OCI-LY3 (cell line): Measurements from ENCODE around the gene BTBD7.
A peak's percentile ranks its signal among the peaks of the same experiment; 100 is the strongest.

ENCODE experiments used
- H2AFZ ChIP-seq: fragments of 200-600, 300-600 bp; shearing (Covaris generic); 2 replicates; pipeline ENCODE4 v1.6.0; 2014; ENCODE audit warnings: antibody characterized with exemption, low read depth, low read length
- H3K27ac ChIP-seq: fragments of 200-600, 300-600 bp; sonication (generic); 2 replicates; pipeline ENCODE4 v1.5.1; 2014; ENCODE audit warnings: mild to moderate bottlenecking, low read length, moderate library complexity, mixed read lengths
- H3K27me3 ChIP-seq: fragments of 200-600, 300-600 bp; sonication (generic); 2 replicates; pipeline ENCODE4 v1.6.1; 2014; ENCODE audit warnings: low read depth, low read length, mixed read lengths
- H3K36me3 ChIP-seq: fragments of 200-600, 300-600 bp; sonication (generic); replicated peaks from 2 replicates; pipeline ENCODE3; 2014; ENCODE audit warnings: low read depth, low read length, mixed read lengths
- H3K4me1 ChIP-seq: fragments of 300-600, 200-600 bp; sonication (generic); 2 replicates; pipeline ENCODE4 v1.6.1; 2014; ENCODE audit warnings: low read length, mixed read lengths
- H3K4me2 ChIP-seq: fragments of 200-600, 300-600 bp; sonication (generic); 2 replicates; pipeline ENCODE4 v1.6.1; 2014; ENCODE audit warnings: low read length, mixed read lengths
- H3K4me3 ChIP-seq: fragments of 300-600, 200-600 bp; sonication (generic); 2 replicates; pipeline ENCODE4 v1.5.1; 2014; ENCODE audit warnings: antibody characterized with exemption, mild to moderate bottlenecking, low read length, moderate library complexity
- H3K79me2 ChIP-seq: fragments of 300-600, 200-600 bp; shearing (Covaris generic); 2 replicates; pipeline ENCODE4 v1.6.1; 2014; ENCODE audit warnings: mild to moderate bottlenecking, low read length, mixed read lengths
- H3K9ac ChIP-seq: fragments of 300-600, 200-600 bp; shearing (Covaris generic); 2 replicates; pipeline ENCODE4 v1.6.0; 2014; ENCODE audit warnings: mild to moderate bottlenecking, low read length, moderate library complexity
- H3K9me3 ChIP-seq: fragments of 200-600, 300-600 bp; shearing (Covaris generic); 2 replicates; pipeline ENCODE4 v1.6.1; 2014; ENCODE audit warnings: low read length, mixed read lengths; ENCODE audit not compliant: insufficient read depth
- H4K20me1 ChIP-seq: fragments of 200-600, 300-600 bp; sonication (generic); 2 replicates; pipeline ENCODE4 v1.6.1; 2016; ENCODE audit warnings: low read length, mixed read lengths; ENCODE audit not compliant: insufficient read depth
- EZH2phosphoT487 ChIP-seq: fragments of 200-600 bp; shearing (Covaris generic); IDR thresholded peaks from 2 replicates; pipeline ENCODE4 v1.6.1; 2018; ENCODE audit warnings: antibody characterized with exemption, mixed run types, low read depth
- TF ChIP-seq, protein P1 (sequence below): fragments of 200-600, 300-600 bp; sonication (generic); IDR thresholded peaks from 2 replicates; pipeline ENCODE4 v1.5.1; 2014; ENCODE audit warnings: antibody characterized with exemption, low read length, low read depth

The BTBD7 gene

DNA sequence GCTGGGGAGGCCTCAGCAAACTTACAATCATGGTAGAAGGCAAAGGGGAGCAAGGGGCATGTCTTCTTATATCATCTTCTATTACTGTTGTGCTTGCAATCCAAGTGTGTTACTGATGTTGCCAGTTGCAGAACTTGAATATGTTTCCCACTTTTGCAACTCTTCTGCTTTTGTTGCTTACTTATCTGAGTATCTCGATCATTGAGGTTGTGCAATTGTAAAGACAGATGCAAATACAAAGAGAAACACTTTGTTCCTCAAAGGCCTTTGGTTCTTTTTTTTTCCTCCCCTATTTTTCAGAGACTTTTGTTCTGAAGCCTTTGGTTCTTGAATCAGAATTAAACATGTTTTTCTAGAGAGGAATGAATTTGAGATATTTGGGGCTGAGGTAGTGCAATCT, 10.4 kb upstream of the BTBD7 start:
- Histone ChIP-seq H3K4me3 (no peak overlapping the region), H3K9ac (no peak overlapping the region), H3K36me3 (peaks cover 2% of the 10 kb centered on the region), H4K20me1 (no peaks in the 10 kb centered on the region), H3K27ac (no peak overlapping the region), H3K4me1 (no peaks in the 10 kb centered on the region), H2AFZ (no peak overlapping the region), H3K79me2 (no peaks in the 10 kb centered on the region), H3K9me3 (peaks cover 7% of the 10 kb centered on the region; the same call in 1 of the 2 replicates), H3K27me3 (no peaks in the 10 kb centered on the region), H3K4me2 (no peak overlapping the region)
- no peak for TF ChIP-seq EZH2phosphoT487
- TF ChIP-seq, protein P1, sequence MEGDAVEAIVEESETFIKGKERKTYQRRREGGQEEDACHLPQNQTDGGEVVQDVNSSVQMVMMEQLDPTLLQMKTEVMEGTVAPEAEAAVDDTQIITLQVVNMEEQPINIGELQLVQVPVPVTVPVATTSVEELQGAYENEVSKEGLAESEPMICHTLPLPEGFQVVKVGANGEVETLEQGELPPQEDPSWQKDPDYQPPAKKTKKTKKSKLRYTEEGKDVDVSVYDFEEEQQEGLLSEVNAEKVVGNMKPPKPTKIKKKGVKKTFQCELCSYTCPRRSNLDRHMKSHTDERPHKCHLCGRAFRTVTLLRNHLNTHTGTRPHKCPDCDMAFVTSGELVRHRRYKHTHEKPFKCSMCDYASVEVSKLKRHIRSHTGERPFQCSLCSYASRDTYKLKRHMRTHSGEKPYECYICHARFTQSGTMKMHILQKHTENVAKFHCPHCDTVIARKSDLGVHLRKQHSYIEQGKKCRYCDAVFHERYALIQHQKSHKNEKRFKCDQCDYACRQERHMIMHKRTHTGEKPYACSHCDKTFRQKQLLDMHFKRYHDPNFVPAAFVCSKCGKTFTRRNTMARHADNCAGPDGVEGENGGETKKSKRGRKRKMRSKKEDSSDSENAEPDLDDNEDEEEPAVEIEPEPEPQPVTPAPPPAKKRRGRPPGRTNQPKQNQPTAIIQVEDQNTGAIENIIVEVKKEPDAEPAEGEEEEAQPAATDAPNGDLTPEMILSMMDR: no peak

DNA sequence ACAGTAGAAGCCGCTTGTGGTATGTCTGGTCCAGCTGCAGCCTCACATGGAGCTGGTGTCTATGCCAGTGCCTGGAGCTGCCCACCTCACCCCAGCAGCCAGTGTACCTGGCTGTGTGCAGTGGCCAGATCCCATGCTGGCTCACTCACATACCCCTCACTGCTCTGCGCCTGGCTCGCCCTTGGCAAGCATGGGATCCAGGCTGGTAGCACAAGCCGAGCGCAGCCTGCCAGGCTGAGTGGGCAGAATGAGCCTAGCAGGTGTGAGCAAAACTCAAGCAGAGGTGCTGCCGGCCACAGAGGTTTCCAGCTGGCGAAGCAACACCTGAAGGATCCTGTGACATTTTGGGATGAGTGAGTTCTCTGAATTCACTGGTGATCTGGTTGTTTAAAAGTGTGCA, 5.0 kb upstream of the BTBD7 start:
- H3K9ac ChIP-seq: no peak overlapping the region
- no peak overlapping the region for H2AFZ ChIP-seq
- H3K4me3 ChIP-seq: no peak overlapping the region
- H3K4me2 ChIP-seq: no peak overlapping the region
- no peak overlapping the region for H3K27ac ChIP-seq
- H3K27me3 ChIP-seq: no peaks in the 10 kb centered on the region
- no peaks in the 10 kb centered on the region for H4K20me1 ChIP-seq
- TF ChIP-seq, protein P1: no peak
- no peak for TF ChIP-seq EZH2phosphoT487
- peaks cover 7% of the 10 kb centered on the region for H3K4me1 ChIP-seq
- H3K79me2 ChIP-seq: peaks cover 7% of the 10 kb centered on the region; the same call in 1 of the 2 replicates
- peaks cover 3% of the 10 kb centered on the region for H3K36me3 ChIP-seq
- peaks cover 19% of the 10 kb centered on the region; the same call in 1 of the 2 replicates for H3K9me3 ChIP-seq

DNA sequence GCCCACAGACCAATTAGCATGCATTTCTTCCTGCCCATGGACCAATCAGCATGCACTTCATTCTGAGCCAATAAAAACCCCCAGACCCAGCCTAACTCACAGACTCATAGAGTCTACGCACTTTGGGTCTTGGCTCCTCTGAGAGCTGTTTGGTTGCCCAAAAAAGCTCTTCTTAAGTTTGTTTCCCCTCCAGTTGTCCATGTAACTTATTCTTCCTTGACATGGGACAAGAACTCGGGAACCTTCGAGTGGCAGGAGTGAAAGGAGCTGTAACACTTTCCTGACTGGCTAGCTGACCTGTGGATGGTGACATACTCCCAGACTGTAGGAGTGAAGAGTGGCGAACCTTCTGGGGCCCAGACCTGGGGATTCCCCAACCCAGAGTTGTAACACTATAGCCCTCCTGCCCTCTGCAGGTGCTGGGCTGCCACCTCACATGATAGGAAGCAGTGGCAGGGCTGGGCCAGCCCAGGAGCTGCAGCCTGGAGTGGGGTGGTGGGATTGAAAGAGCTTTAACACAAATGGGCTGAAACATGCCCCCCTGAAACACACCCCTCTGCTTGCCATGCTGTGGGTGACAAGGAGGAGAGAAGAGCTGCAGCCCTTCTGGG, 4.4 kb upstream of the BTBD7 start:
- H3K27me3 ChIP-seq: no peaks in the 10 kb centered on the region
- H3K4me1 ChIP-seq: peaks cover 7% of the 10 kb centered on the region
- H3K36me3 ChIP-seq: peaks cover 3% of the 10 kb centered on the region
- no peak overlapping the region for H3K9ac ChIP-seq
- no peak overlapping the region for H3K4me2 ChIP-seq
- TF ChIP-seq, protein P1: no peak
- TF ChIP-seq EZH2phosphoT487: no peak
- peaks cover 14% of the 10 kb centered on the region; the same call in 1 of the 2 replicates for H3K9me3 ChIP-seq
- H3K79me2 ChIP-seq: peaks cover 12% of the 10 kb centered on the region
- no peak overlapping the region for H2AFZ ChIP-seq
- H3K27ac ChIP-seq: no peak overlapping the region
- H4K20me1 ChIP-seq: no peaks in the 10 kb centered on the region
- no peak overlapping the region for H3K4me3 ChIP-seq

DNA sequence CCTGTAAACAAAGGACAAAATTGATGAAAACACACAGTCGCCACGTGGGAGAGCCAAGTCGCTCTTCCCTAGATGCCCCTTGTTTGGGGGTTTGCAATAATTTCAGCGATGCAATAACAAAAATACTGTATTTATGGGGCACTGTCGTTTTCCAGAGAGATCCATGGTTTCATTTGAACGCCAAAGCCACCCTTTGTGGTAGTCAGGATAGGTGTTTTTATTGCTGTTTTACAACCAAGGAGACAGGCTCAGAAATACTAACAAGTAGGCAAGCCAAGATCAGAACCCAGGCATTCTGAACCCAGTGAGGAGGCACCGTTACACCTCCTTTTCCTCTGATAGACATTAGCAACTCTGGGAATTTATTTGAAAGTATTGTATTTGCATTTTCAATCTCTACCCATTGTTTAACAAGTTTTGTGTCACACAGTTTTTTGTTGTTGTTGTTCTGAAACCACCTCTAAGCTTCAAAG, 831 bp upstream of the BTBD7 start:
- Histone ChIP-seq H3K9me3 (peaks cover 11% of the 10 kb centered on the region; the same call in 1 of the 2 replicates), H4K20me1 (peaks cover 27% of the 10 kb centered on the region), H3K9ac (peak overlapping the region; percentile 74), H2AFZ (peak overlapping the region; percentile 95), H3K4me3 (peak overlapping the region; percentile 87), H3K36me3 (peaks cover 3% of the 10 kb centered on the region), H3K4me2 (peak overlapping the region; percentile 96), H3K27me3 (no peaks in the 10 kb centered on the region), H3K79me2 (peaks cover 48% of the 10 kb centered on the region), H3K27ac (no peak overlapping the region), H3K4me1 (peaks cover 33% of the 10 kb centered on the region)
- no peak for TF ChIP-seq EZH2phosphoT487
- TF ChIP-seq, protein P1: no peak
